Measurements from ENCODE around the gene TIGD2. TPM values are rescaled to one million over a fixed set of nuclear protein-coding genes. Genes with fewer than 3 reads are reported as not detected.

The TIGD2 gene
- total and polyA plus RNA-seq, 2 experiments from 2014 or later: 2.1 to 6.7 TPM

DNA sequence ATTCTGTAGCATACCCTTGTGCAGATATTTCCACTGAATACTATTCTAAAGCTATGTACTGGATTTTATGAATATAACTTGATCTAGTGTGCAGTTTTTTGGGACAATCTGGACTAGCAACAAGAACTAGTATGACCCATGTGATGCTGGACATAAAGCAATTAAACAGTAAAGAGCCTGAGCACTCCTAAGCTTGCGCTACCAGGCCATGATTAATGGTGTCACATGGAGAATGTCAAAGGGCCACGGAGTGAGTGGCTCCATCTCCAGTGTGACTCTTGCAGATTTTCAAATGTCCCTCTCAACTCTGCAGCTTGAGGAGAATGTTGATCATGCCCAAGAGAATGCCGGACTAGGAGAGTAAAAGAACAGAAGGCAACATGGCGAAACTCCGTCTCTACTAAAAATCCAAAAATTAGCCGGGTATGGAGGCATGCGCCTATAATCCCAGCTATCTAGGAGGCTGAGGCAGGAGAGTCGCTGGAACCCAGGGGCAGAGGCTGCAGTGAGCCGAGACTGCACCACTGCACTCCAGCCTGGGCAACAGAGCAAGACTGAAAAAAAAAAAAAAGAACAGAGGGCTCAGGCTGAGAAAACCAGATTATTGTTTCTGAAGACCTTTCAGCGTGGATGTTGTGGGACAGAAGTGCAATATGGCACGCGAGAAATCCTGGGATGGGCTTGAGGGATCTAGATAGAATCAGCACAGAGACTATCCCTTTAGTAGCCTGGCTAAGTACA is 45.0 kb downstream of the TIGD2 start:
- TF ChIP-seq, protein P1, sequence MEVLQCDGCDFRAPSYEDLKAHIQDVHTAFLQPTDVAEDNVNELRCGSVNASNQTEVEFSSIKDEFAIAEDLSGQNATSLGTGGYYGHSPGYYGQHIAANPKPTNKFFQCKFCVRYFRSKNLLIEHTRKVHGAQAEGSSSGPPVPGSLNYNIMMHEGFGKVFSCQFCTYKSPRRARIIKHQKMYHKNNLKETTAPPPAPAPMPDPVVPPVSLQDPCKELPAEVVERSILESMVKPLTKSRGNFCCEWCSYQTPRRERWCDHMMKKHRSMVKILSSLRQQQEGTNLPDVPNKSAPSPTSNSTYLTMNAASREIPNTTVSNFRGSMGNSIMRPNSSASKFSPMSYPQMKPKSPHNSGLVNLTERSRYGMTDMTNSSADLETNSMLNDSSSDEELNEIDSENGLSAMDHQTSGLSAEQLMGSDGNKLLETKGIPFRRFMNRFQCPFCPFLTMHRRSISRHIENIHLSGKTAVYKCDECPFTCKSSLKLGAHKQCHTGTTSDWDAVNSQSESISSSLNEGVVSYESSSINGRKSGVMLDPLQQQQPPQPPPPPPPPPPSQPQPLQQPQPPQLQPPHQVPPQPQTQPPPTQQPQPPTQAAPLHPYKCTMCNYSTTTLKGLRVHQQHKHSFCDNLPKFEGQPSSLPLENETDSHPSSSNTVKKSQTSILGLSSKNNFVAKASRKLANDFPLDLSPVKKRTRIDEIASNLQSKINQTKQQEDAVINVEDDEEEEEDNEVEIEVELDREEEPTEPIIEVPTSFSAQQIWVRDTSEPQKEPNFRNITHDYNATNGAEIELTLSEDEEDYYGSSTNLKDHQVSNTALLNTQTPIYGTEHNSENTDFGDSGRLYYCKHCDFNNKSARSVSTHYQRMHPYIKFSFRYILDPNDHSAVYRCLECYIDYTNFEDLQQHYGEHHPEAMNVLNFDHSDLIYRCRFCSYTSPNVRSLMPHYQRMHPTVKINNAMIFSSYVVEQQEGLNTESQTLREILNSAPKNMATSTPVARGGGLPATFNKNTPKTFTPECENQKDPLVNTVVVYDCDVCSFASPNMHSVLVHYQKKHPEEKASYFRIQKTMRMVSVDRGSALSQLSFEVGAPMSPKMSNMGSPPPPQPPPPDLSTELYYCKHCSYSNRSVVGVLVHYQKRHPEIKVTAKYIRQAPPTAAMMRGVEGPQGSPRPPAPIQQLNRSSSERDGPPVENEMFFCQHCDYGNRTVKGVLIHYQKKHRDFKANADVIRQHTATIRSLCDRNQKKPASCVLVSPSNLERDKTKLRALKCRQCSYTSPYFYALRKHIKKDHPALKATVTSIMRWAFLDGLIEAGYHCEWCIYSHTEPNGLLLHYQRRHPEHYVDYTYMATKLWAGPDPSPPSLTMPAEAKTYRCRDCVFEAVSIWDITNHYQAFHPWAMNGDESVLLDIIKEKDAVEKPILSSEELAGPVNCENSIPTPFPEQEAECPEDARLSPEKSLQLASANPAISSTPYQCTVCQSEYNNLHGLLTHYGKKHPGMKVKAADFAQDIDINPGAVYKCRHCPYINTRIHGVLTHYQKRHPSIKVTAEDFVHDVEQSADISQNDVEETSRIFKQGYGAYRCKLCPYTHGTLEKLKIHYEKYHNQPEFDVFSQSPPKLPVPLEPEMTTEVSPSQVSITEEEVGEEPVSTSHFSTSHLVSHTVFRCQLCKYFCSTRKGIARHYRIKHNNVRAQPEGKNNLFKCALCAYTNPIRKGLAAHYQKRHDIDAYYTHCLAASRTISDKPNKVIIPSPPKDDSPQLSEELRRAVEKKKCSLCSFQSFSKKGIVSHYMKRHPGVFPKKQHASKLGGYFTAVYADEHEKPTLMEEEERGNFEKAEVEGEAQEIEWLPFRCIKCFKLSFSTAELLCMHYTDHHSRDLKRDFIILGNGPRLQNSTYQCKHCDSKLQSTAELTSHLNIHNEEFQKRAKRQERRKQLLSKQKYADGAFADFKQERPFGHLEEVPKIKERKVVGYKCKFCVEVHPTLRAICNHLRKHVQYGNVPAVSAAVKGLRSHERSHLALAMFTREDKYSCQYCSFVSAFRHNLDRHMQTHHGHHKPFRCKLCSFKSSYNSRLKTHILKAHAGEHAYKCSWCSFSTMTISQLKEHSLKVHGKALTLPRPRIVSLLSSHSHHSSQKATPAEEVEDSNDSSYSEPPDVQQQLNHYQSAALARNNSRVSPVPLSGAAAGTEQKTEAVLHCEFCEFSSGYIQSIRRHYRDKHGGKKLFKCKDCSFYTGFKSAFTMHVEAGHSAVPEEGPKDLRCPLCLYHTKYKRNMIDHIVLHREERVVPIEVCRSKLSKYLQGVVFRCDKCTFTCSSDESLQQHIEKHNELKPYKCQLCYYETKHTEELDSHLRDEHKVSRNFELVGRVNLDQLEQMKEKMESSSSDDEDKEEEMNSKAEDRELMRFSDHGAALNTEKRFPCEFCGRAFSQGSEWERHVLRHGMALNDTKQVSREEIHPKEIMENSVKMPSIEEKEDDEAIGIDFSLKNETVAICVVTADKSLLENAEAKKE (CRISPR knock-in tag; IDR thresholded peaks at IDR 0.05): no peak
- TF ChIP-seq JUNB (IDR thresholded peaks at IDR 0.05; ENCODE audit: unreplicated experiment) (no peak), NANOG (IDR thresholded peaks at IDR 0.05; ENCODE audit: borderline replicate concordance) (no peak), POLR2AphosphoS5 (IDR thresholded peaks at IDR 0.05; ENCODE audit: low read depth) (no peak), ZNF331 (CRISPR knock-in tag; IDR thresholded peaks at IDR 0.05; ENCODE audit: low read depth) (no peak), EZH2phosphoT487 (IDR thresholded peaks at IDR 0.05; ENCODE audit: unreplicated experiment) (no peak), CREB1 (CRISPR knock-in tag; IDR thresholded peaks at IDR 0.05; ENCODE audit: low read depth) (no peak), STAT1 (IDR thresholded peaks at IDR 0.05; ENCODE audit: unreplicated experiment) (no peak), ZNF114 (CRISPR knock-in tag; IDR thresholded peaks at IDR 0.05) (no peak), EZH2 (IDR thresholded peaks at IDR 0.05; ENCODE audit: low read depth, unreplicated experiment) (no peak)
- TF ChIP-seq, protein P2, sequence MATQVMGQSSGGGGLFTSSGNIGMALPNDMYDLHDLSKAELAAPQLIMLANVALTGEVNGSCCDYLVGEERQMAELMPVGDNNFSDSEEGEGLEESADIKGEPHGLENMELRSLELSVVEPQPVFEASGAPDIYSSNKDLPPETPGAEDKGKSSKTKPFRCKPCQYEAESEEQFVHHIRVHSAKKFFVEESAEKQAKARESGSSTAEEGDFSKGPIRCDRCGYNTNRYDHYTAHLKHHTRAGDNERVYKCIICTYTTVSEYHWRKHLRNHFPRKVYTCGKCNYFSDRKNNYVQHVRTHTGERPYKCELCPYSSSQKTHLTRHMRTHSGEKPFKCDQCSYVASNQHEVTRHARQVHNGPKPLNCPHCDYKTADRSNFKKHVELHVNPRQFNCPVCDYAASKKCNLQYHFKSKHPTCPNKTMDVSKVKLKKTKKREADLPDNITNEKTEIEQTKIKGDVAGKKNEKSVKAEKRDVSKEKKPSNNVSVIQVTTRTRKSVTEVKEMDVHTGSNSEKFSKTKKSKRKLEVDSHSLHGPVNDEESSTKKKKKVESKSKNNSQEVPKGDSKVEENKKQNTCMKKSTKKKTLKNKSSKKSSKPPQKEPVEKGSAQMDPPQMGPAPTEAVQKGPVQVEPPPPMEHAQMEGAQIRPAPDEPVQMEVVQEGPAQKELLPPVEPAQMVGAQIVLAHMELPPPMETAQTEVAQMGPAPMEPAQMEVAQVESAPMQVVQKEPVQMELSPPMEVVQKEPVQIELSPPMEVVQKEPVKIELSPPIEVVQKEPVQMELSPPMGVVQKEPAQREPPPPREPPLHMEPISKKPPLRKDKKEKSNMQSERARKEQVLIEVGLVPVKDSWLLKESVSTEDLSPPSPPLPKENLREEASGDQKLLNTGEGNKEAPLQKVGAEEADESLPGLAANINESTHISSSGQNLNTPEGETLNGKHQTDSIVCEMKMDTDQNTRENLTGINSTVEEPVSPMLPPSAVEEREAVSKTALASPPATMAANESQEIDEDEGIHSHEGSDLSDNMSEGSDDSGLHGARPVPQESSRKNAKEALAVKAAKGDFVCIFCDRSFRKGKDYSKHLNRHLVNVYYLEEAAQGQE (IDR thresholded peaks at IDR 0.05; ENCODE audit: unreplicated experiment): no peak
- TF ChIP-seq, protein P3, sequence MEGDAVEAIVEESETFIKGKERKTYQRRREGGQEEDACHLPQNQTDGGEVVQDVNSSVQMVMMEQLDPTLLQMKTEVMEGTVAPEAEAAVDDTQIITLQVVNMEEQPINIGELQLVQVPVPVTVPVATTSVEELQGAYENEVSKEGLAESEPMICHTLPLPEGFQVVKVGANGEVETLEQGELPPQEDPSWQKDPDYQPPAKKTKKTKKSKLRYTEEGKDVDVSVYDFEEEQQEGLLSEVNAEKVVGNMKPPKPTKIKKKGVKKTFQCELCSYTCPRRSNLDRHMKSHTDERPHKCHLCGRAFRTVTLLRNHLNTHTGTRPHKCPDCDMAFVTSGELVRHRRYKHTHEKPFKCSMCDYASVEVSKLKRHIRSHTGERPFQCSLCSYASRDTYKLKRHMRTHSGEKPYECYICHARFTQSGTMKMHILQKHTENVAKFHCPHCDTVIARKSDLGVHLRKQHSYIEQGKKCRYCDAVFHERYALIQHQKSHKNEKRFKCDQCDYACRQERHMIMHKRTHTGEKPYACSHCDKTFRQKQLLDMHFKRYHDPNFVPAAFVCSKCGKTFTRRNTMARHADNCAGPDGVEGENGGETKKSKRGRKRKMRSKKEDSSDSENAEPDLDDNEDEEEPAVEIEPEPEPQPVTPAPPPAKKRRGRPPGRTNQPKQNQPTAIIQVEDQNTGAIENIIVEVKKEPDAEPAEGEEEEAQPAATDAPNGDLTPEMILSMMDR (conservative IDR thresholded peaks at IDR 0.05; ENCODE audit: low read depth in 2 of 2): no peak
- TF ChIP-seq, protein P4, sequence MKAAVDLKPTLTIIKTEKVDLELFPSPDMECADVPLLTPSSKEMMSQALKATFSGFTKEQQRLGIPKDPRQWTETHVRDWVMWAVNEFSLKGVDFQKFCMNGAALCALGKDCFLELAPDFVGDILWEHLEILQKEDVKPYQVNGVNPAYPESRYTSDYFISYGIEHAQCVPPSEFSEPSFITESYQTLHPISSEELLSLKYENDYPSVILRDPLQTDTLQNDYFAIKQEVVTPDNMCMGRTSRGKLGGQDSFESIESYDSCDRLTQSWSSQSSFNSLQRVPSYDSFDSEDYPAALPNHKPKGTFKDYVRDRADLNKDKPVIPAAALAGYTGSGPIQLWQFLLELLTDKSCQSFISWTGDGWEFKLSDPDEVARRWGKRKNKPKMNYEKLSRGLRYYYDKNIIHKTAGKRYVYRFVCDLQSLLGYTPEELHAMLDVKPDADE (IDR thresholded peaks at IDR 0.05): no peak
- no peaks in the 10 kb centered on the region for H4K20me1 ChIP-seq (replicated peaks; ENCODE audit: insufficient read depth)
- Mint-ChIP-seq H3K36me3 (ENCODE audit: low read depth) (no peaks in the 10 kb centered on the region; the same call in 2 of the 3 replicates), H3K9me3 (peaks cover 3% of the 10 kb centered on the region; the same call in 2 of the 3 replicates), H3K4me1 (peaks cover 26% of the 10 kb centered on the region), H3K27ac (no peak overlapping the region), H3K4me3 (no peak overlapping the region), H3K27me3 (ENCODE audit: insufficient read depth, low read depth, poor library complexity) (no peaks in the 10 kb centered on the region)
- no peaks in the 10 kb centered on the region for H3K79me2 ChIP-seq (replicated peaks; ENCODE audit: insufficient read depth)
- DNase-seq (ENCODE audit: low spot score): no peak
- no peaks in the 10 kb centered on the region for H3K27me3 ChIP-seq (ENCODE audit: insufficient read depth)
- H3K4me3 ChIP-seq: no peak overlapping the region
- no peak for ATAC-seq
- no peak overlapping the region for H3K27ac ChIP-seq (ENCODE audit: low read depth)
- H3K4me1 ChIP-seq (ENCODE audit: insufficient read depth): peaks cover 10% of the 10 kb centered on the region; the same call in 1 of the 2 replicates
- H3K9me2 ChIP-seq (ENCODE audit: insufficient read depth): no peaks in the 10 kb centered on the region
- H3F3A ChIP-seq (replicated peaks; ENCODE audit: low read depth): no peaks in the 10 kb centered on the region
- H2AFZ ChIP-seq: no peak overlapping the region
- H3K36me3 ChIP-seq (ENCODE audit: insufficient read depth): no peaks in the 10 kb centered on the region
- no peak overlapping the region for H3K4me2 ChIP-seq

Data from GM23338 (cell line).